Measurements from ENCODE around the gene PNRC2.
A peak's percentile ranks its signal among the peaks of the same experiment; 100 is the strongest.

PNRC2 gene

DNA sequence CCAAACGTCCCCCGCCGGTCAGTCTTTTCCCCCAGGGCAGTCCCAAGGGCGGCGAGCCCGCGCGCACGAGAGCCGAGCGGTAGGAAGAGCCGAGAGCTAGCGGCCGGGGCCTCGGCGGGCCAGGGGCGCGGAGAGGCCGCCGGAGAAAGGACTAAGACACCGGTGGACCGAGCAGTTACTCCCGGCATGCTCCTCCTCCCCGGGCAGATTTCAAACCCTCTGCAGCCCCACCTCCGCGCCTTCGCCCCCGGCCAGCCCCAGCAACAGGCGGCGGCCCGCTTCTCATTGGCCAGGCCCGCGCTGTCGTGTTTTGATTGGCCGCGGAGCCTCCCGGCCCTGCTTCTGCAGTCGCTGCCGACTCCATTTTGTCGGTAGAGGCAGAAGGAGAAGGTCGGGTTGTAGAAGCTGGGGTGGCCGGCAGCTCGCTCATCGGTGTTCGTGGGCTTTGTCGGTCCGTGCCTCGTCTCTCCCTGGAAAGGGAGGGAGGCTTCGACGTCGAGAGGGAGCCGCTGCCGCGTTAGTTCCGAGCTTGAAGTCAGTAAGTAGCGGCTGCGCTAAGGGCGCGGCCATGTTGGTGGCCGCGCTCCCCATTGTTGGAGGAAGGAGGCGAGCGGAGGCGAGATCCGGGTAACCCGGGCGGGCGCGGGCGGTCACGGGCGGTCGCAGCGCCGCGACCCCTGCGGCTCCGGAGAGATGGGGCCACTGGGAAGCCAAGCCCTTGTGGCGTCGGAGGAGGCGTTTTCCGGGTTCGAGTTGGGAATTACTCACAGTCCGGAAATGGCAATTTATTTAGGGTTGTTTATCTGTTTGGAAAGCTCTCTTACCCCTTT lies at the start of gene PNRC2:
Gene PNRC2 (plus strand): TSS at position 368 of the 830 bp plus-strand sequence. CDS start 1,630 bp downstream, outside the sequence.
- Histone ChIP-seq H3K27ac (peak within 1 kb of the TSS; percentile 86 to 100 (median 99)), H3K4me3 (peak within 1 kb of the TSS; percentile 60 to 90 (median 76))

- Histone ChIP-seq H3K27ac (peak overlapping the region in 1 of 21 experiments; percentile 76), H3K4me3 (no peak overlapping the region)
Measured at GRCh38 chr1:23910144-23910543, 49.5 kb upstream of the PNRC2 start.

DNA sequence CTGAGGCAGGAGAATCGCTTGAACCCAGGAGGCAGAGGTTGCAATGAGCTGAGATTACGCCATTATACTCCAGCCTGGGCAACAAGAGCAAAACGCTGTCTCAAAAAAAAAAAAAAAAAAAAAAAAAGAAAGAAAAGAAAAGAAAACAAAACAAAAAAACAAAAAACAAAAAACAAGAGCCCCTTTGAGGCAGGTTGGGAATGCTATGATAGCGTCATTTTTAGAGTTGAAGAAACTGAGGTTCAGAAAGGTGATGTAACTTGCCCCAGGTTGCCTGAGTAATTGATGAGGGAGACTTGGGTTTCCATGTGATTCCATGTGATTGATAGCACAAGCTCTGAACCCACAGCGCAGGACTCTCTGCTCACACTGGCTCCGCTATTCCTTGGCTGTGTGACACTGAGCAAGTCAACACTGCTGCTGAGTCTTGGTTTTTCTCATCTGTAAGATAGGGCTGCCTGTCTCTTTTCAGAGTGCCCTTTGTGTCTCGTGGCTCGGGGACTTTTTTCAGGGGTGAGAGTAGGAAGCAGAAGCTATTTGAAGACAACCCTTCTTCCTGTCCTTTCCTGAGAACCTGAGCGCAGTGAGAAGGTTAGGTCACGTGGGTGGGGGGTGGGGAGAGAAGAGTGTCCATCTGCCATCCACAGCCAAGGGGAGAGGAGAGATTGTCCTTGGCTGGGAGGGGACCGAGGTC lies 48.9 kb upstream of the PNRC2 start:
- no peak overlapping the region for H3K4me3 ChIP-seq
- peak overlapping the region in 3 of 21 experiments; percentile 13 to 76 (median 49) for H3K27ac ChIP-seq

- Histone ChIP-seq H3K4me3 (no peak overlapping the region), H3K27ac (peak overlapping the region in 3 of 21 experiments; percentile 49 to 73 (median 72))
Measured at GRCh38 chr1:23911921-23912320, 47.7 kb upstream of the PNRC2 start.

DNA sequence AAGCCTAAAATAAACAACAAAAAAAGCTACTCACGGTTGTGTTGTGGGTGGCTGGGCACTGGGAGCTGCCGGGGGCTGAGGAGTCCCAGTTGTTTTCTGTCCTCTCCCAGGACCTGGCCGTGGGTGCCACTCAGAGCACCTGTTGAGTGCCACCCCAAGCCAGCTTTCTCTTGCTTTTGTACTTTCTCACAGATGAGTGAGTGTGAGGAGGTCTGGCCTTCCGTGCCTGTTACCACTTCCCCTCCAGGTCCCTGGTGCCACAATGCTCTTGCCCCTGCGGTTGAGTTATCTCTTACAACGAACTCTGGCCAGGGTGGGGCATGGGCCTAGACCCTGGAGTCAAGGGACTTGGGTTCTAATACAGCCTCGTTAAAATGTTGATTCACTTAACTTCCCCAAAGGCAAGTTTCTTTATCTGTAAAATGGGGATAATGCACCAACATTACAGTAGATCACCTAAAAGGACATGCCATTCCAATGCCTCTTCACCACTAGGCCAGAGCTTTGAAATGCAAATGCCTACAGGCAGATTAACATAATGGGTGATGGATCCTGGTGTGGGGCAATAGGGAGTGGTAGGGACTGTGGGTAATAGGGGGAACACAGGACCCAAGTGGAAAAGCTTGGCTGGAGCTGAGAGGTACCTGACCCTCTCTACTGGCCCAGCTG lies 46.3 kb upstream of the PNRC2 start, which contains the start of gene CNR2:
Gene CNR2 (minus strand): TSS at position 151 of the 669 bp plus-strand sequence. CDS start 37,745 bp downstream, outside the sequence.
- Histone ChIP-seq H3K4me3 (no peak within 1 kb of the TSS), H3K27ac (peak within 1 kb of the TSS in 5 of 21 experiments; percentile 16 to 73 (median 49))

GRCh38 chr1:23914921-23915320 lies 44.7 kb upstream of the PNRC2 start:
- H3K4me3 ChIP-seq, result no peak overlapping the region

DNA sequence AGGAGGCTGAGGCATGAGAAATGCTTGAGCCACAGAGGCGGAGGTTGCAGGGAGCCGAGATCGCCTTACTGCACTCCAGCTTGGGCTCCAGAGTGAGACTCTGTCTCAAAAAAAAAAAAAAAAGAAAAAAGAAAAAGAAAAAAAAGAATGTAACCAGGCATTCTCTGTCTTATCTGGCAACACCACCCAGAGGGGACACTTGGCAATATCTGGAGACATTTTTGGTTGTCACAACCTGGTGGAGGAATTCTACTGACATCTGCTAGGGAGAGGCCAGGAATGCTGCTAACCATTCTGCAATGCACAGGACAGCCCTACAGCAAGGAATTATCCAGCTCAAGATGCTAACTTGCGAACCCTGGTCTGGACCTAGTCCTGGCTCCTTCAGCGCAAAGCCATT lies 44.2 kb upstream of the PNRC2 start:
- H3K27ac ChIP-seq, result peak overlapping the region in 1 of 21 experiments; percentile 42
- no peak overlapping the region for H3K4me3 ChIP-seq

More at GRCh38 chr1:23914921-23915320, 44.7 kb upstream of the PNRC2 start:
- no peak overlapping the region for H3K27ac ChIP-seq

GRCh38 chr1:23916209-23917131 lies 43.2 kb upstream of the PNRC2 start:
- no peak overlapping the region for H3K4me3 ChIP-seq
- H3K27ac ChIP-seq, result peak overlapping the region in 3 of 21 experiments; percentile 17 to 53 (median 42)

GRCh38 chr1:23922321-23922943 lies 37.2 kb upstream of the PNRC2 start:
- Histone ChIP-seq H3K4me3 (no peak overlapping the region), H3K27ac (no peak overlapping the region)

DNA sequence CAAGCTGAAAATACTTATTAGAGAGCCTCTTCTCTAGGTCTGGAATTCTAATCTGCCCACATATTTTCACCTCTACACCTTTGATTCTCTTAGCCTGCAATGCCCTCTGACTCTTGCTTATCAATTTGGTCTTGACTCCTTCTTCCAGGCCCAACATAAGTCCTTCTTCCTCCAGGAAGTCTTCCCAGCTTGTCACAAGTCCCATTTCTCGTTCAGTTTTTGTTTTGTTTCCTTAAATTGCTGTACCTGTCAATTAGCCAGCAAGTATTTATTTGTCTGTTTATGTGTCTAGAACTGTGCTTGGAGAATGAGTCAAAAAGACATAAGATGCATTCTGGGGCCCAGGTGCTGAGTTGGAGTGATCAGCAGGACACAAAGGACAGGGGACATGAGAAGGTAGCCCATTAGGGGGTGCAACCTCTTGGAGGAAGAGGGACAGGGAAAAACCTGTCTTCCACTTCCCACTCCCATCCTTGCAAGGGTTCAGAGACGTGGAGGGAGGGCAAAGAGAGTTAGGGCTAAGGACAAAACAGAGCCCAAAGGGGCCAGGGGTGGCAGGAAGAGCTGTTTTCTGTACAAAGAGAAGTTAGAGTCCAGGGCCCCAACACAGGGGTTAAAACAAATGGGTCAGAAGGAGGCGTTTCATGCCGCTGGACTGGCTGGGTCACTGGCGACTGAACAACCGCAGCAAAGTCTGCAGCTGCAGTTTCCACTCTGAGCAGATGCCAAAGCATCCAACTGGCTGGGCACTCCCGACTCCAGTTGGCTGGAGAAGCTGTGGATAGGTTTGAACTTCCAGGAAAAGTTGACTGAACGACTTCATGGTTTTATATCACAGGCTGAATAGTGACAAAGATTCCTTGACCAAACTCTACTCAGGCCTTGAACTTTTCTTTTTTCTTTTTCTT lies 35.8 kb upstream of the PNRC2 start:
- peak overlapping the region in 1 of 21 experiments; percentile 7 for H3K27ac ChIP-seq
- no peak overlapping the region for H3K4me3 ChIP-seq

GRCh38 chr1:23924601-23925000 lies 35.0 kb upstream of the PNRC2 start:
- Histone ChIP-seq H3K27ac (peak overlapping the region in 1 of 21 experiments; percentile 7), H3K4me3 (no peak overlapping the region)

DNA sequence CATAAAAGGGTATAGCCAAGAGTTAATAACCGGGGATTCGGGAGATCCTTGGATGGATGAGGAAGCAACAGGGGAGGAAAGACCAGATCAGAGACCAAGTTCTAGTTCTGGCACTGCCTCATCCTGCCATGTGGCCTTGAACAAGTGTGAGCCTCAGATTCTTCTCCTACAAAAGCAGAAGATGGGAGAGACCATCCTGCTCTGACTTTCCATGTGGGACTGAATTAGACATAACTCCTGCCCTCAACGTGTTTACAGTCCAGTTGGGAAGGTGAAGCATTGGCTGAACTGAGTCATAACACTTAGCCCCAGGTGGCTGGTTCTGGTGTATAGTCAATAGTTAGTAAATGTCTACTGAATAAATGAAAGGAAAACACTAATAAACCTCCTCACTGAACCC lies 34.3 kb upstream of the PNRC2 start:
- Histone ChIP-seq H3K4me3 (no peak overlapping the region), H3K27ac (no peak overlapping the region)

DNA sequence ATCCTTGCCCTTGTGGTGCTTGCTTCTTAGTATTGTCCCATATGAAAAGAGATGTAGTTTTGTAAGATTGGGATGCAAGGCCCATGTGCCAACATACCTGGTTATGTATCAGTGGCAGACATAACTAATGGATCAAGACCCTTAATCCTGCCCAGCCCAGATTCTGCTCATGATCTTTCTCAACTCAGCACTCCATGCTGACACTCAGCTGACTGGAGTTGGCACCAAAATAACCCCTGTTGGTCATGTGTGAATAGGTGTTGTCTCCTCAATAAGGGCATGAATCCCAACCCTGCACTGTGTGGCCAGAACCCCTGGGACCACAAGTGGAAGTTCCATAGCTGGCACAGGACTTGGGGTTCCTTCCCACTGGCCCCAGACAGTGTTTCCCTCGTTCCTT lies 32.5 kb upstream of the PNRC2 start:
- no peak overlapping the region for H3K4me3 ChIP-seq
- no peak overlapping the region for H3K27ac ChIP-seq

DNA sequence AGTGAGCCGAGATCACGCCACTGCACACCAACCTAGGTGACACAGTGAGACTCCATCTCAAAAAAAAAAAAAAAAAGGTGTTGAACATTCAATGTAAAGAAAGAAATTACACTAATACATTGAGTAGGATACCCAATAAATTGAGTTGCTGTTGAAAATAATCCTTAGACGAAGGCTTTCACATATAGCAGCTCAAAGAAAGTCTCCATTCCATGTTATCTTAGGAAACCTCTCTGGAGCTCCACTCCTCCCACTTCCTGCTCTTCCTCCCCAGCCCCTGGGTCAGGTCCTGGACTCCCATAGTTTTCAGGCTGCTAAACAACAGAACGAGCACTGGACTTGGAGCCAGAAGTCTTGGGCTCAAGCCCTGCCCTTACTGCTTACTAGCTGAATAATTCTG lies 30.8 kb upstream of the PNRC2 start:
- H3K27ac ChIP-seq, result no peak overlapping the region
- H3K4me3 ChIP-seq, result no peak overlapping the region

GRCh38 chr1:23930270-23930669 lies 29.4 kb upstream of the PNRC2 start:
- no peak overlapping the region for H3K4me3 ChIP-seq
- H3K27ac ChIP-seq, result peak overlapping the region in 1 of 21 experiments; percentile 34

- H3K4me3 ChIP-seq, result no peak overlapping the region
- peak overlapping the region in 10 of 21 experiments; percentile 4 to 66 (median 32) for H3K27ac ChIP-seq
Measured at GRCh38 chr1:23930861-23931490, 28.7 kb upstream of the PNRC2 start.

DNA sequence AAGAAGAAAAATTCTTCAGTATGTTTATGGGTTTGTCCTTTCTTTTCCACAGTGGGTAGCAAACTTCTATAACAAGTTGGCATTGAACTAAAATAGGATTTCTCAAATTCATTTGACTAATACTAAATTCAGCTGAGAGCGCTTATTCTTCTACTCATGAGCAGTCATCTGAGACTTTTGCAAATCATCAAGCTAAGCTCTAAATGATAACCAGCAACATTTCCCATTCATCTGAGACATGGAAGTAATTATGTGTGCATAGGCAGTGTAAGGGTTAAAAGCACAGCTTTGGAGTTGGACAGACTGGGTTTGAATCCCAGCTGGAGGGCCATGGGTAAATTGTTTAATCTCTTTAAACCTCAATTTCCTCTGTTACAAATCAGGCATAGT lies 28.1 kb upstream of the PNRC2 start:
- H3K4me3 ChIP-seq, result no peak overlapping the region
- H3K27ac ChIP-seq, result peak overlapping the region in 6 of 21 experiments; percentile 4 to 66 (median 37)
